GM12874 (cell line): ENCODE results near the gene PHC2.

Experiments used
- CTCF ChIP-seq: IDR thresholded peaks from 2 replicates; pipeline ENCODE4 v1.5.1; 2011; ENCODE audit warnings: low read depth, mild to moderate bottlenecking, control low read depth, low read length, moderate library complexity; ENCODE audit not compliant: insufficient read depth

The PHC2 gene

GRCh38 chr1:33331444-33332356, 99.2 kb downstream of the PHC2 start:
- no peak for TF ChIP-seq CTCF

GRCh38 chr1:33330906-33331305, 100.0 kb downstream of the PHC2 start:
- no peak for TF ChIP-seq CTCF

GRCh38 chr1:33330361-33330890, 100.5 kb downstream of the PHC2 start:
- TF ChIP-seq CTCF, result no peak

- no peak for TF ChIP-seq CTCF
Measured at GRCh38 chr1:33329600-33330305, 101.1 kb downstream of the PHC2 start.

- no peak for TF ChIP-seq CTCF
Measured at GRCh38 chr1:33328817-33329216, 102.1 kb downstream of the PHC2 start.

GRCh38 chr1:33327587-33328325, 103.1 kb downstream of the PHC2 start:
- no peak for TF ChIP-seq CTCF

- no peak for TF ChIP-seq CTCF
Measured at GRCh38 chr1:33326785-33327184, 104.1 kb downstream of the PHC2 start.
